Measurements from ENCODE around the gene FADS2.

- TF ChIP-seq POLR2AphosphoS5 (IDR thresholded peaks at IDR 0.05) (no peak), EP300 (conservative IDR thresholded peaks at IDR 0.05; ENCODE audit: poor library complexity, severe bottlenecking) (no peak), TAF1 (IDR thresholded peaks at IDR 0.05; ENCODE audit: low read depth) (no peak), CTCF (IDR thresholded peaks at IDR 0.05; ENCODE audit: poor library complexity, severe bottlenecking) (no peak), EZH2 (IDR thresholded peaks at IDR 0.05; ENCODE audit: borderline replicate concordance, insufficient read depth, low read length, poor library complexity, severe bottlenecking) (no peak), MXI1 (conservative IDR thresholded peaks at IDR 0.05; ENCODE audit: poor library complexity, severe bottlenecking) (no peak)
Measured at GRCh38 chr11:61828379-61828628, 204 bp downstream of the FADS2 start.
